ENCODE data around the gene CDK14.

CDK14 gene

GRCh38 chr7:90688810-90689209 is 92.7 kb downstream of the CDK14 start:
- no peak for DNase-seq

GRCh38 chr7:90689260-90689659 is 93.1 kb downstream of the CDK14 start:
- DNase-seq: no peak

- DNase-seq: no peak
Observed at GRCh38 chr7:90690159-90690858, 94.2 kb downstream of the CDK14 start.

- no peak for DNase-seq
Observed at GRCh38 chr7:90692396-90692795, 96.3 kb downstream of the CDK14 start.

- no peak for DNase-seq
Observed at GRCh38 chr7:90692947-90693346, 96.8 kb downstream of the CDK14 start.

- no peak for DNase-seq
Observed at GRCh38 chr7:90693939-90694338, 97.8 kb downstream of the CDK14 start.

GRCh38 chr7:90698616-90699015 is 102.5 kb downstream of the CDK14 start:
- no peak for DNase-seq

GRCh38 chr7:90701021-90701420 is 104.9 kb downstream of the CDK14 start:
- DNase-seq: no peak

GRCh38 chr7:90701771-90702170 is 105.7 kb downstream of the CDK14 start:
- DNase-seq: no peak

GRCh38 chr7:90705391-90706071 is 109.4 kb downstream of the CDK14 start:
- no peak for DNase-seq

- no peak for DNase-seq
Observed at GRCh38 chr7:90706072-90706716, 110.1 kb downstream of the CDK14 start.

- DNase-seq: no peak
Observed at GRCh38 chr7:90708841-90709317, 112.8 kb downstream of the CDK14 start.

GRCh38 chr7:90709501-90710465 is 113.7 kb downstream of the CDK14 start:
- no peak for DNase-seq

- no peak for DNase-seq
Observed at GRCh38 chr7:90710466-90710850, 114.3 kb downstream of the CDK14 start.

- DNase-seq: no peak
Observed at GRCh38 chr7:90713628-90714027, 117.5 kb downstream of the CDK14 start.

GRCh38 chr7:90715067-90715466 is 118.9 kb downstream of the CDK14 start:
- DNase-seq: no peak

- no peak for DNase-seq
Observed at GRCh38 chr7:90717296-90718060, 121.4 kb downstream of the CDK14 start.

- DNase-seq: no peak
Observed at GRCh38 chr7:90719155-90719554, 123.0 kb downstream of the CDK14 start.

GRCh38 chr7:90720984-90721760 is 125.1 kb downstream of the CDK14 start:
- DNase-seq: no peak

- no peak for DNase-seq
Observed at GRCh38 chr7:90721869-90722431, 125.8 kb downstream of the CDK14 start.

- DNase-seq: no peak
Observed at GRCh38 chr7:90723233-90723632, 127.1 kb downstream of the CDK14 start.
